Uterus (tissue), 2 donors: ENCODE results near the gene DCBLD2.

Experiments used
- POLR2A ChIP-seq, 2 donors: fragments of 450-650 bp; IDR thresholded peaks; one replicate each; pipeline ENCODE4 v1.6.1; 2016; ENCODE audit warnings: antibody characterized with exemption in 2 of 2, mild to moderate bottlenecking in 1 of 2, moderate library complexity in 1 of 2
- TF ChIP-seq, protein P1 (sequence below), 4 experiments: fragments of 200-600 bp in 2 of 4; fragments of 450-650 bp in 2 of 4; sonication (generic) in 2 of 4; IDR thresholded peaks; one replicate each; pipeline ENCODE4 v1.5.1; 2016 to 2019; ENCODE audit warnings: antibody characterized with exemption in 4 of 4, mild to moderate bottlenecking in 2 of 4, moderate library complexity in 1 of 4

DNA sequence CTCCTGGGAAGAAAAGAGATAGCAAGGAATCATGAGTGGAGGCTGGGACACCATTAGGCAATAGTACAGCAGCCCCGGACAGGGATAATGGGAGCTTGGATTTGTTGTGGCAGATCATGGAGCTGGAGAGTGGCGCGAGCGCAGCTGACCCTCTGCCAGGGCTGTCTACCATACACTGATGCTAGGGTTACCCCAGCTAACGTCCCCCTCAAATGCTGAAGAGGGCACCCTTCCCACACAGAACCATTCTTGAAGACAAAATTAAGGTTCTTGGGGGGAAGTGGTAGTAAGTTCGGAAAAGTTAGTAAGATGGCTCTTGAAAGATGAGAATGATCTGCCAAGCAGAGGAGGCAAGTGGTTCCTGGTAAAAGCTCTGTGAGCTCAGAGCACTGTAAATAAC is 77.2 kb downstream of the DCBLD2 start:
- TF ChIP-seq, protein P1, sequence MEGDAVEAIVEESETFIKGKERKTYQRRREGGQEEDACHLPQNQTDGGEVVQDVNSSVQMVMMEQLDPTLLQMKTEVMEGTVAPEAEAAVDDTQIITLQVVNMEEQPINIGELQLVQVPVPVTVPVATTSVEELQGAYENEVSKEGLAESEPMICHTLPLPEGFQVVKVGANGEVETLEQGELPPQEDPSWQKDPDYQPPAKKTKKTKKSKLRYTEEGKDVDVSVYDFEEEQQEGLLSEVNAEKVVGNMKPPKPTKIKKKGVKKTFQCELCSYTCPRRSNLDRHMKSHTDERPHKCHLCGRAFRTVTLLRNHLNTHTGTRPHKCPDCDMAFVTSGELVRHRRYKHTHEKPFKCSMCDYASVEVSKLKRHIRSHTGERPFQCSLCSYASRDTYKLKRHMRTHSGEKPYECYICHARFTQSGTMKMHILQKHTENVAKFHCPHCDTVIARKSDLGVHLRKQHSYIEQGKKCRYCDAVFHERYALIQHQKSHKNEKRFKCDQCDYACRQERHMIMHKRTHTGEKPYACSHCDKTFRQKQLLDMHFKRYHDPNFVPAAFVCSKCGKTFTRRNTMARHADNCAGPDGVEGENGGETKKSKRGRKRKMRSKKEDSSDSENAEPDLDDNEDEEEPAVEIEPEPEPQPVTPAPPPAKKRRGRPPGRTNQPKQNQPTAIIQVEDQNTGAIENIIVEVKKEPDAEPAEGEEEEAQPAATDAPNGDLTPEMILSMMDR (IDR thresholded peaks at IDR 0.05) = no peak
- TF ChIP-seq POLR2A (IDR thresholded peaks at IDR 0.05) = no peak
